ENCODE measurements around the gene OGA.

Gene OGA

GRCh38 chr10:101748496-101748895 lies 69.7 kb downstream of the OGA start:
- Mint-ChIP-seq H3K27ac (no peak overlapping the region), H3K36me3 (ENCODE audit: low read depth) (no peaks in the 10 kb centered on the region), H3K27me3 (ENCODE audit: low read depth) (peaks cover 23% of the 10 kb centered on the region), H3K4me1 (ENCODE audit: low read depth) (no peaks in the 10 kb centered on the region), H3K4me3 (no peak overlapping the region), H3K9me3 (no peaks in the 10 kb centered on the region)

- no peak overlapping the region for H3K27ac Mint-ChIP-seq
- H3K9me3 Mint-ChIP-seq, result no peaks in the 10 kb centered on the region
- no peaks in the 10 kb centered on the region for H3K36me3 Mint-ChIP-seq (ENCODE audit: low read depth)
- H3K27me3 Mint-ChIP-seq (ENCODE audit: low read depth), result peaks cover 29% of the 10 kb centered on the region
- no peak overlapping the region for H3K4me3 Mint-ChIP-seq
- H3K4me1 Mint-ChIP-seq (ENCODE audit: low read depth), result no peaks in the 10 kb centered on the region
These were observed 73.1 kb downstream of the OGA start for GRCh38 chr10:101745074-101745696.

- Mint-ChIP-seq H3K9me3 (no peaks in the 10 kb centered on the region), H3K36me3 (ENCODE audit: low read depth) (no peaks in the 10 kb centered on the region), H3K4me1 (ENCODE audit: low read depth) (no peaks in the 10 kb centered on the region), H3K27me3 (ENCODE audit: low read depth) (peaks cover 32% of the 10 kb centered on the region), H3K27ac (no peak overlapping the region), H3K4me3 (no peak overlapping the region)
These were observed 74.0 kb downstream of the OGA start for GRCh38 chr10:101744267-101744666.

- no peak overlapping the region for H3K4me3 Mint-ChIP-seq
- H3K9me3 Mint-ChIP-seq, result no peaks in the 10 kb centered on the region
- peaks cover 32% of the 10 kb centered on the region for H3K27me3 Mint-ChIP-seq (ENCODE audit: low read depth)
- H3K36me3 Mint-ChIP-seq (ENCODE audit: low read depth), result no peaks in the 10 kb centered on the region
- no peaks in the 10 kb centered on the region for H3K4me1 Mint-ChIP-seq (ENCODE audit: low read depth)
- H3K27ac Mint-ChIP-seq, result no peak overlapping the region
These were observed 76.3 kb downstream of the OGA start for GRCh38 chr10:101741938-101742337.

- Mint-ChIP-seq H3K36me3 (ENCODE audit: low read depth) (no peaks in the 10 kb centered on the region), H3K9me3 (no peaks in the 10 kb centered on the region), H3K4me3 (no peak overlapping the region), H3K27me3 (ENCODE audit: low read depth) (peaks cover 34% of the 10 kb centered on the region), H3K27ac (no peak overlapping the region), H3K4me1 (ENCODE audit: low read depth) (no peaks in the 10 kb centered on the region)
These were observed 81.6 kb downstream of the OGA start for GRCh38 chr10:101736666-101737065.

Data from T-helper 1 cell treated with Interleukin-12 subunit alpha and Interleukin-12 subunit beta and Interleukin-4 antibody, amounts not matched to agents 30 μg/mL and 1 μg/mL, for 36 hours (primary cell).